Endothelial cell (in vitro differentiated cells): ENCODE measurements around the gene GAB2. TPM values are rescaled to one million over a fixed set of nuclear protein-coding genes. Genes with fewer than 3 reads are reported as not detected.

Source experiments
- DNase-seq: peaks from one replicate; pipeline ENCODE4 v3.0.0; 2021; ENCODE audit warnings: low spot score
- H3K27ac Mint-ChIP-seq: one replicate; pipeline ENCODE4 v1.8.0; 2021; ENCODE audit warnings: mixed read lengths, inconsistent platforms; ENCODE audit not compliant: unreplicated experiment
- H3K27me3 Mint-ChIP-seq: one replicate; pipeline ENCODE4 v1.8.0; 2021; ENCODE audit warnings: mild to moderate bottlenecking, moderate library complexity, mixed read lengths, inconsistent platforms; ENCODE audit not compliant: unreplicated experiment
- H3K36me3 Mint-ChIP-seq: one replicate; pipeline ENCODE4 v1.8.0; 2021; ENCODE audit warnings: mild to moderate bottlenecking, low read depth, mixed read lengths, inconsistent platforms; ENCODE audit not compliant: unreplicated experiment
- H3K4me1 Mint-ChIP-seq: one replicate; pipeline ENCODE4 v1.8.0; 2021; ENCODE audit warnings: mild to moderate bottlenecking, mixed read lengths, inconsistent platforms; ENCODE audit not compliant: unreplicated experiment
- H3K4me3 Mint-ChIP-seq: one replicate; pipeline ENCODE4 v1.8.0; 2021; ENCODE audit warnings: mild to moderate bottlenecking, mixed read lengths, inconsistent platforms; ENCODE audit not compliant: unreplicated experiment
- H3K9me3 Mint-ChIP-seq: one replicate; pipeline ENCODE4 v1.8.0; 2021; ENCODE audit warnings: mixed read lengths, inconsistent platforms; ENCODE audit not compliant: unreplicated experiment
- CTCF ChIP-seq: fragments of 200-600 bp; sonication (generic); IDR thresholded peaks from one replicate; pipeline ENCODE4 v1.5.0; 2021; ENCODE audit warnings: antibody characterized with exemption; ENCODE audit not compliant: unreplicated experiment
- total RNA-seq: library from RNA; stranded (reverse); fragmentation: NEBNext Ultra II Directional; extraction: Animal tissue kit (Norgen Biotek cat#: 25700); gene quantifications from one replicate; pipeline ENCODE4 v1.2.1, GENCODE V29; 2021; ENCODE audit not compliant: unreplicated experiment

GAB2 gene
- total RNA-seq, 1 donor from 2014 or later, result 81.0 TPM

GRCh38 chr11:78197816-78198215, 219.8 kb downstream of the GAB2 start:
- no peak for TF ChIP-seq CTCF
- Mint-ChIP-seq H3K27me3 (peaks cover 22% of the 10 kb centered on the region), H3K4me3 (no peak overlapping the region), H3K27ac (no peak overlapping the region), H3K4me1 (peaks cover 35% of the 10 kb centered on the region), H3K36me3 (peaks cover 44% of the 10 kb centered on the region), H3K9me3 (no peaks in the 10 kb centered on the region)
- DNase-seq, result no peak

- no peak for TF ChIP-seq CTCF
- Mint-ChIP-seq H3K27me3 (peaks cover 18% of the 10 kb centered on the region), H3K4me1 (peaks cover 23% of the 10 kb centered on the region), H3K4me3 (no peak overlapping the region), H3K9me3 (no peaks in the 10 kb centered on the region), H3K36me3 (peaks cover 39% of the 10 kb centered on the region), H3K27ac (no peak overlapping the region)
- DNase-seq, result no peak
Measured at GRCh38 chr11:78196661-78197091, 220.9 kb downstream of the GAB2 start.

GRCh38 chr11:78195917-78196560, 221.6 kb downstream of the GAB2 start:
- Mint-ChIP-seq H3K9me3 (no peaks in the 10 kb centered on the region), H3K27me3 (peaks cover 14% of the 10 kb centered on the region), H3K36me3 (peaks cover 32% of the 10 kb centered on the region), H3K27ac (no peak overlapping the region), H3K4me3 (no peak overlapping the region), H3K4me1 (peaks cover 20% of the 10 kb centered on the region)
- DNase-seq, result no peak
- TF ChIP-seq CTCF, result no peak

GRCh38 chr11:78194490-78194889, 223.1 kb downstream of the GAB2 start:
- peaks cover 29% of the 10 kb centered on the region for H3K4me1 Mint-ChIP-seq
- no peak for DNase-seq
- TF ChIP-seq CTCF, result no peak
- H3K36me3 Mint-ChIP-seq, result peaks cover 34% of the 10 kb centered on the region
- peak overlapping the region; percentile 1 for H3K27ac Mint-ChIP-seq
- H3K9me3 Mint-ChIP-seq, result no peaks in the 10 kb centered on the region
- peak overlapping the region; percentile 13 for H3K4me3 Mint-ChIP-seq
- peaks cover 16% of the 10 kb centered on the region for H3K27me3 Mint-ChIP-seq

GRCh38 chr11:78193806-78194205, 223.8 kb downstream of the GAB2 start:
- Mint-ChIP-seq H3K9me3 (no peaks in the 10 kb centered on the region), H3K4me3 (no peak overlapping the region), H3K4me1 (peaks cover 29% of the 10 kb centered on the region), H3K36me3 (peaks cover 32% of the 10 kb centered on the region), H3K27me3 (peaks cover 16% of the 10 kb centered on the region), H3K27ac (no peak overlapping the region)
- DNase-seq, result no peak
- TF ChIP-seq CTCF, result no peak
